ENCODE data around the gene IGFLR1.

DNA sequence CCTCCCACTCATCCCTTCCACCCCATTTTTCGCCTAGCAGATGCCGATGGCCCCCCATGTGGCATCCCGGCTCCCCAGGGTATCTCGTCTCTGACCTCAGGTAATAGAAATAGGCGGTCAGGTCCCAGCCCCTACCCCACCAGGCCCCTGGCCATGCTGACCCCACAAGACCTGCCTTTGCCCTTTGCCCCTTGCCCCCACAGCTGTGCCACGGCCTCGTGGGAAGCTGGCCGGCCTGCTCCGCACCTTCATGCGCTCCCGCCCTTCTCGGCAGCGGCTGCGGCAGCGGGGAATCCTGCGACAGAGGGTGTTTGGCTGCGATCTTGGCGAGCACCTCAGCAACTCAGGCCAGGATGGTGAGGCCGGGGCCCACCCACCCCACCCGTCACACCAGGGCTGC is 38.5 kb upstream of the IGFLR1 start:
- no peak for TF ChIP-seq POLR2A (IDR thresholded peaks at IDR 0.05)
- TF ChIP-seq, protein P1, sequence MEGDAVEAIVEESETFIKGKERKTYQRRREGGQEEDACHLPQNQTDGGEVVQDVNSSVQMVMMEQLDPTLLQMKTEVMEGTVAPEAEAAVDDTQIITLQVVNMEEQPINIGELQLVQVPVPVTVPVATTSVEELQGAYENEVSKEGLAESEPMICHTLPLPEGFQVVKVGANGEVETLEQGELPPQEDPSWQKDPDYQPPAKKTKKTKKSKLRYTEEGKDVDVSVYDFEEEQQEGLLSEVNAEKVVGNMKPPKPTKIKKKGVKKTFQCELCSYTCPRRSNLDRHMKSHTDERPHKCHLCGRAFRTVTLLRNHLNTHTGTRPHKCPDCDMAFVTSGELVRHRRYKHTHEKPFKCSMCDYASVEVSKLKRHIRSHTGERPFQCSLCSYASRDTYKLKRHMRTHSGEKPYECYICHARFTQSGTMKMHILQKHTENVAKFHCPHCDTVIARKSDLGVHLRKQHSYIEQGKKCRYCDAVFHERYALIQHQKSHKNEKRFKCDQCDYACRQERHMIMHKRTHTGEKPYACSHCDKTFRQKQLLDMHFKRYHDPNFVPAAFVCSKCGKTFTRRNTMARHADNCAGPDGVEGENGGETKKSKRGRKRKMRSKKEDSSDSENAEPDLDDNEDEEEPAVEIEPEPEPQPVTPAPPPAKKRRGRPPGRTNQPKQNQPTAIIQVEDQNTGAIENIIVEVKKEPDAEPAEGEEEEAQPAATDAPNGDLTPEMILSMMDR (IDR thresholded peaks at IDR 0.05), result no peak
